Subcutaneous adipose tissue (tissue), 4 donors: ENCODE measurements around the gene ATP5MC2. TPM values are rescaled to one million over a fixed set of nuclear protein-coding genes. Genes with fewer than 3 reads are reported as not detected.

Experiments
- CTCF ChIP-seq: fragments of 450-650 bp; IDR thresholded peaks from one replicate; pipeline ENCODE4 v1.5.1; 2016; ENCODE audit warnings: low read depth, mild to moderate bottlenecking, control low read depth, antibody characterized with exemption, moderate library complexity
- total RNA-seq, 4 donors: library from RNA; depleted of rRNA; stranded (reverse); fragments of >200 nt; gene quantifications; one replicate each; pipeline ENCODE4 v1.1.0, GENCODE V29; 2016

Gene ATP5MC2
- total RNA-seq, 4 donors from 2014 or later: 156 to 327 (median 249) TPM

GRCh38 chr12:53659571-53659981 lies 16.3 kb downstream of the ATP5MC2 start:
- no peak for TF ChIP-seq CTCF

GRCh38 chr12:53659011-53659551 lies 16.8 kb downstream of the ATP5MC2 start:
- no peak for TF ChIP-seq CTCF

- TF ChIP-seq CTCF: no peak
These were observed 18.8 kb downstream of the ATP5MC2 start for GRCh38 chr12:53657041-53657440.

- no peak for TF ChIP-seq CTCF
These were observed 22.3 kb downstream of the ATP5MC2 start for GRCh38 chr12:53653595-53653994.

GRCh38 chr12:53652366-53652765 lies 23.5 kb downstream of the ATP5MC2 start:
- TF ChIP-seq CTCF: no peak

GRCh38 chr12:53651737-53652136 lies 24.1 kb downstream of the ATP5MC2 start:
- no peak for TF ChIP-seq CTCF

- TF ChIP-seq CTCF: no peak
These were observed 30.7 kb downstream of the ATP5MC2 start for GRCh38 chr12:53645165-53645564.
